IMR-90 (cell line): Measurements from ENCODE around the gene ZFAND6. TPM values are rescaled to one million over a fixed set of nuclear protein-coding genes. Genes with fewer than 3 reads are reported as not detected.

Experiments used
- microRNA-seq, 2 experiments: library from miRNA; stranded (forward) in 1 of 2; unstranded in 1 of 2; fragments of 10-50 nt in 1 of 2; fragments of <30 nt in 1 of 2; gene quantifications in 1 of 2; microRNA quantifications in 1 of 2; one replicate each; pipeline versions ENCODE3 to v1.1.0; 2013 to 2020; ENCODE audit not compliant: insufficient read depth in 1 of 2, insufficient read length in 1 of 2, unreplicated experiment in 1 of 2
- polyA plus RNA-seq, 3 experiments: library from polyadenylated mRNA; depleted of rRNA; stranded (reverse); fragments of >200 nt; gene quantifications; 2 replicates each; pipeline ENCODE4 v1.2.3, GENCODE V29; 2012; ENCODE audit warnings: low replicate concordance in 1 of 3
- small RNA-seq, 5 experiments: library from RNA; depleted of rRNA; stranded (forward); fragments of <200 nt; gene quantifications; one replicate each; pipeline ENCODE3, GENCODE V24; 2012
- total RNA-seq: library from RNA; depleted of rRNA; stranded (reverse); fragments of >200 nt; gene quantifications from 2 replicates; pipeline ENCODE4 v1.2.3, GENCODE V29; 2012; rRNA removed

The ZFAND6 gene
- total and polyA plus RNA-seq, 2 of the 4 experiments (the other 2 are of a cell fraction), result 77.5 to 96.4 TPM

Small RNA genes within 50 kb of the gene (microRNA-seq; reads per million reads assigned to microRNA genes)
- gene RF00017 (ENCODE audit: insufficient read depth, insufficient read length), result not detected

Small RNA genes within 50 kb of the gene (small RNA-seq; reads per million reads assigned to genes)
- 0 reads per million in 5 experiments for gene RF00017

Other genes starting within 250 kb of the ZFAND6 start
- 6.3 and 8.3 TPM in 2 replicates for gene MTHFS, start 162.7 kb upstream of the ZFAND6 start, total RNA-seq
- gene MTHFS, start 162.7 kb upstream of the ZFAND6 start, polyA plus RNA-seq (2012; rRNA removed), result 5.5 and 6.3 TPM in 2 replicates
- 2.5 and 4.5 TPM in 2 replicates for gene BCL2A1, start 88.5 kb upstream of the ZFAND6 start, total RNA-seq
- 2.2 and 2.3 TPM in 2 replicates for gene BCL2A1, start 88.5 kb upstream of the ZFAND6 start, polyA plus RNA-seq (2012; rRNA removed)
- gene FAH, start 93.3 kb downstream of the ZFAND6 start, total RNA-seq, result 36.9 and 48.6 TPM in 2 replicates
- gene FAH, start 93.3 kb downstream of the ZFAND6 start, polyA plus RNA-seq (2012; rRNA removed), result 43.1 and 50.6 TPM in 2 replicates
- gene CTXND1, start 192.5 kb downstream of the ZFAND6 start, total RNA-seq, result not detected in 2 replicates
- not detected in 2 replicates for gene CTXND1, start 192.5 kb downstream of the ZFAND6 start, polyA plus RNA-seq (2012; rRNA removed)